ENCODE data around the gene S100B. TPM values are rescaled to one million over a fixed set of nuclear protein-coding genes. Genes with fewer than 3 reads are reported as not detected.
A peak's percentile ranks its signal among the peaks of the same experiment; 100 is the strongest.

S100B gene
- total and polyA plus RNA-seq, 2 of the 8 experiments (the other 6 are each of a cell fraction or from before 2014, with no cell fraction given): 0.36 to 0.69 TPM

DNA sequence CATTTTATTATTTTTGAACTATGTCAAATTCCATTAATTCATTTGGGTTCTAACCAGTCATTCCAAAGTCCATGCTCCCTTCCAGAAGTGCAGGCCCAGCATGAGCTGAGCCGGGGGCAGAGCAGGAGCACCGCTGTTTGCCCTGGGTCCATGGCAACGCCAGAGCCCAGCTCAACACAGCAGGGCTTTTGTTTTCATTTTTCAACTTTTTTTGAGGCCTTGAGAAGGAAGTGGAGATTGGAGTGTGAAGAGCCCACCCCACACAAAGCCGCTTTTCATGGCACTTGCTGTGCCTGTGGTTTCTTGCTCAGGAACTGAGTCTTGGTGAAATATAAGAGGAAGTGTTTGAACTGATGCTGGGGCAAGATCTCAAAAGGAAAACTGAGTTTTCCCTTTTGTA lies 17.3 kb upstream of the S100B start:
- Histone ChIP-seq H4K91ac (replicated peaks; ENCODE audit: insufficient read length, low read length) (no peak overlapping the region), H2AFZ (ENCODE audit: low read length) (no peak overlapping the region), H2BK20ac (ENCODE audit: low read length) (no peak overlapping the region), H3K23me2 (ENCODE audit: low read depth, low read length) (no peaks in the 10 kb centered on the region), H4K8ac (ENCODE audit: extremely low read depth, insufficient read depth, low read length) (0 out of 2 replicates have a peak overlapping the region, but pooled peaks have one; percentile 45), H3K18ac (ENCODE audit: extremely low read depth, low read length) (no peak overlapping the region), H3K79me2 (ENCODE audit: control insufficient read depth in 1 of 2, insufficient read depth in 2 of 2, low read length in 2 of 2) (no peaks in the 10 kb centered on the region), H2BK120ac (replicated peaks; ENCODE audit: low read depth, low read length) (no peak overlapping the region), H4K20me1 (replicated peaks in 1 of 2; ENCODE audit: control insufficient read depth in 1 of 2, insufficient read depth in 2 of 2, low read length in 2 of 2) (no peaks in the 10 kb centered on the region), H3K79me1 (ENCODE audit: low read depth, low read length) (no peaks in the 10 kb centered on the region), H2BK5ac (ENCODE audit: low read depth, low read length) (no peak overlapping the region), H3K9ac (replicated peaks in 1 of 4; ENCODE audit: extremely low read depth in 1 of 4, low read depth in 3 of 4, low read length in 3 of 4) (no peak overlapping the region), H3K4me3 (ENCODE audit: extremely low read depth in 1 of 4, insufficient read depth in 2 of 4, low read depth in 3 of 4, low read length in 4 of 4) (no peak overlapping the region), H3K36me3 (ENCODE audit: control insufficient read depth in 2 of 4, insufficient read depth in 4 of 4, low read length in 3 of 4) (no peaks in the 10 kb centered on the region), H3K23ac (ENCODE audit: insufficient read length) (no peak overlapping the region), H2BK15ac (ENCODE audit: low read length) (no peak overlapping the region), H4K5ac (ENCODE audit: insufficient read length, low read depth, low read length) (no peak overlapping the region), H3K27me3 (replicated peaks in 1 of 4; ENCODE audit: control insufficient read depth in 3 of 4, extremely low read depth in 1 of 4, insufficient read depth in 3 of 4, low read length in 3 of 4) (no peaks in the 10 kb centered on the region), H2BK12ac (ENCODE audit: low read depth, low read length) (no peak overlapping the region), H3K4ac (replicated peaks; ENCODE audit: insufficient read length, low read depth, low read length) (no peak overlapping the region), H3K27ac (ENCODE audit: low read depth, low read length) (no peak overlapping the region), H3K4me1 (replicated peaks in 1 of 4; ENCODE audit: control insufficient read depth in 3 of 4, insufficient read depth in 4 of 4, low read length in 3 of 4) (no peaks in the 10 kb centered on the region; a peak in 2 of 7 replicates), H3K4me2 (ENCODE audit: insufficient read depth in 1 of 2, low read depth in 2 of 2, low read length in 2 of 2) (no peak overlapping the region), H3K14ac (ENCODE audit: insufficient read length) (no peak overlapping the region), H3K9me3 (ENCODE audit: insufficient read depth in 2 of 2, low read depth in 1 of 2, low read length in 1 of 2) (peaks cover 9 to 20% of the 10 kb centered on the region in 2 experiments), H2AK5ac (ENCODE audit: low read depth, low read length) (no peak overlapping the region), H3K56ac (replicated peaks; ENCODE audit: insufficient read length, low read depth, low read length) (no peak overlapping the region)
- FAIRE-seq (no peak), DNase-seq (ENCODE audit: low read depth in 1 of 2, low spot score in 2 of 2) (no peak)
- ChIA-PET POLR2A (ENCODE audit: partially characterized antibody) (interaction anchor here (3.3 kb wide), 1 partner anchor 13 kb away, joined by 18 read pairs; the partner anchor contains the start of gene PRMT2), CTCF (ENCODE audit: partially characterized antibody) (interaction anchor here (0.5 to 2.4 kb wide), 4 partner anchors 15 to 1016 kb away, joined by 3 to 6 read pairs (median 3); no protein-coding TSS in a partner anchor)
- WGBS, 2 experiments (ENCODE audit: extremely low coverage in 1 of 2, insufficient coverage in 1 of 2, insufficient read length in 1 of 2, insufficient replicate concordance in 2 of 2, low coverage in 1 of 2, low lambda C conversion rate in 2 of 2, missing lambda C conversion rate in 1 of 2): 88% methylated on average over 4 of the region's 4 CpGs; no CpG with 5 or more reads in 1 of the 2 experiments
- TF ChIP-seq KDM5A (IDR thresholded peaks at IDR 0.05; ENCODE audit: low read length): no peak
- no peak for TF ChIP-seq CBX5 (IDR thresholded peaks at IDR 0.05; ENCODE audit: low read depth, low read length)
- no peak for TF ChIP-seq TEAD4 (IDR thresholded peaks at IDR 0.05; ENCODE audit: low read depth, low read length)
- no peak for TF ChIP-seq ZNF274 (IDR thresholded peaks at IDR 0.05; ENCODE audit: borderline replicate concordance, extremely low read depth, low read length)
- TF ChIP-seq, protein P1, sequence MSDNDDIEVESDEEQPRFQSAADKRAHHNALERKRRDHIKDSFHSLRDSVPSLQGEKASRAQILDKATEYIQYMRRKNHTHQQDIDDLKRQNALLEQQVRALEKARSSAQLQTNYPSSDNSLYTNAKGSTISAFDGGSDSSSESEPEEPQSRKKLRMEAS (IDR thresholded peaks at IDR 0.05): no peak
- TF ChIP-seq POLR2AphosphoS5 (IDR thresholded peaks at IDR 0.05; ENCODE audit: low read depth, low read length): no peak
- TF ChIP-seq, protein P2, sequence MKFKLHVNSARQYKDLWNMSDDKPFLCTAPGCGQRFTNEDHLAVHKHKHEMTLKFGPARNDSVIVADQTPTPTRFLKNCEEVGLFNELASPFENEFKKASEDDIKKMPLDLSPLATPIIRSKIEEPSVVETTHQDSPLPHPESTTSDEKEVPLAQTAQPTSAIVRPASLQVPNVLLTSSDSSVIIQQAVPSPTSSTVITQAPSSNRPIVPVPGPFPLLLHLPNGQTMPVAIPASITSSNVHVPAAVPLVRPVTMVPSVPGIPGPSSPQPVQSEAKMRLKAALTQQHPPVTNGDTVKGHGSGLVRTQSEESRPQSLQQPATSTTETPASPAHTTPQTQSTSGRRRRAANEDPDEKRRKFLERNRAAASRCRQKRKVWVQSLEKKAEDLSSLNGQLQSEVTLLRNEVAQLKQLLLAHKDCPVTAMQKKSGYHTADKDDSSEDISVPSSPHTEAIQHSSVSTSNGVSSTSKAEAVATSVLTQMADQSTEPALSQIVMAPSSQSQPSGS (IDR thresholded peaks at IDR 0.05; ENCODE audit: low read length): no peak

Measured in H1 (cell line).